GM19025 (cell line): ENCODE measurements around the gene ARSD.

Experiments used
- ATAC-seq: cut with Tn5 transposase; IDR thresholded peaks from one replicate; pipeline ENCODE4 v1.9.1; 2021; ENCODE audit warnings: mild to moderate bottlenecking, low read depth, moderate library complexity; ENCODE audit not compliant: unreplicated experiment

Gene ARSD

DNA sequence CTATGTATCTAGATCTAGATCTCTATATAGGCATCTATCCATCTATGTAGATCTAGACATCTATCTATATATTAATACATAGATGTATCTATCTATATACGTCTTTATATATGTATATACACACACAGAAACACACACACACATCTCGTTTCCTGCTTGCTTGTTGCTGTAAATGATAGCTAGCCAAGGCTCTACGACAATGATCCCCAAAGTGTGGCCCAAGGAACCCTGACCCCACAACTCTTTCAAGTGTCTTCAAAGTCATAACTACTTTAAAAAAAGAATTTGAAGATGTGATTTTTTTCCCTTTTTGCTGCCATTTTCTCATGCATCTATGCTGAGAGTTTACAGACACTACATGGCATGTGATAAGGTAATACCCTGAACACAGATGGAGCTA lies 71.6 kb downstream of the ARSD start:
- no peak for ATAC-seq

- no peak for ATAC-seq
These were observed 73.4 kb downstream of the ARSD start for GRCh38 chrX:2855761-2856160.

GRCh38 chrX:2854918-2855317 lies 74.2 kb downstream of the ARSD start:
- ATAC-seq, result no peak
